Measurements from ENCODE around the gene GMDS.

Gene GMDS

GRCh38 chr6:1894954-1895353 lies 350.5 kb downstream of the GMDS start:
- no peak for DNase-seq (ENCODE audit: low read depth)
- no peak overlapping the region for H3K4me3 ChIP-seq (ENCODE audit: control insufficient read depth, low read depth, low read length)
- no peak for TF ChIP-seq CTCF (IDR thresholded peaks at IDR 0.05; ENCODE audit: control insufficient read depth, insufficient read depth, low read depth, low read length, missing control alignments)

GRCh38 chr6:1893470-1894130 lies 351.8 kb downstream of the GMDS start:
- TF ChIP-seq CTCF (IDR thresholded peaks at IDR 0.05; ENCODE audit: control insufficient read depth, insufficient read depth, low read depth, low read length, missing control alignments) = peak; percentile 21
- no peak for DNase-seq (ENCODE audit: low read depth)
- H3K4me3 ChIP-seq (ENCODE audit: control insufficient read depth, low read depth, low read length) = no peak overlapping the region

GRCh38 chr6:1892716-1893115 lies 352.7 kb downstream of the GMDS start:
- no peak overlapping the region for H3K4me3 ChIP-seq (ENCODE audit: control insufficient read depth, low read depth, low read length)
- DNase-seq (ENCODE audit: low read depth) = no peak
- no peak for TF ChIP-seq CTCF (IDR thresholded peaks at IDR 0.05; ENCODE audit: control insufficient read depth, insufficient read depth, low read depth, low read length, missing control alignments)

GRCh38 chr6:1890987-1891386 lies 354.4 kb downstream of the GMDS start:
- DNase-seq (ENCODE audit: low read depth) = no peak
- no peak overlapping the region for H3K4me3 ChIP-seq (ENCODE audit: control insufficient read depth, low read depth, low read length)
- no peak for TF ChIP-seq CTCF (IDR thresholded peaks at IDR 0.05; ENCODE audit: control insufficient read depth, insufficient read depth, low read depth, low read length, missing control alignments)

- no peak for DNase-seq (ENCODE audit: low read depth)
- TF ChIP-seq CTCF (IDR thresholded peaks at IDR 0.05; ENCODE audit: control insufficient read depth, insufficient read depth, low read depth, low read length, missing control alignments) = no peak
- no peak overlapping the region for H3K4me3 ChIP-seq (ENCODE audit: control insufficient read depth, low read depth, low read length)
Measured at GRCh38 chr6:1890071-1890470, 355.3 kb downstream of the GMDS start.

GRCh38 chr6:1885576-1886011 lies 359.8 kb downstream of the GMDS start:
- DNase-seq (ENCODE audit: low read depth) = no peak
- no peak overlapping the region for H3K4me3 ChIP-seq (ENCODE audit: control insufficient read depth, low read depth, low read length)
- no peak for TF ChIP-seq CTCF (IDR thresholded peaks at IDR 0.05; ENCODE audit: control insufficient read depth, insufficient read depth, low read depth, low read length, missing control alignments)

Measured in AG09309 (cell line).